ENCODE results near the gene CGB8.
"Not testable (repeated sequence)": the region's sequence is repeated elsewhere in the genome, so short reads cannot be mapped to it uniquely, and the experiment has no call there.

Gene CGB8

DNA sequence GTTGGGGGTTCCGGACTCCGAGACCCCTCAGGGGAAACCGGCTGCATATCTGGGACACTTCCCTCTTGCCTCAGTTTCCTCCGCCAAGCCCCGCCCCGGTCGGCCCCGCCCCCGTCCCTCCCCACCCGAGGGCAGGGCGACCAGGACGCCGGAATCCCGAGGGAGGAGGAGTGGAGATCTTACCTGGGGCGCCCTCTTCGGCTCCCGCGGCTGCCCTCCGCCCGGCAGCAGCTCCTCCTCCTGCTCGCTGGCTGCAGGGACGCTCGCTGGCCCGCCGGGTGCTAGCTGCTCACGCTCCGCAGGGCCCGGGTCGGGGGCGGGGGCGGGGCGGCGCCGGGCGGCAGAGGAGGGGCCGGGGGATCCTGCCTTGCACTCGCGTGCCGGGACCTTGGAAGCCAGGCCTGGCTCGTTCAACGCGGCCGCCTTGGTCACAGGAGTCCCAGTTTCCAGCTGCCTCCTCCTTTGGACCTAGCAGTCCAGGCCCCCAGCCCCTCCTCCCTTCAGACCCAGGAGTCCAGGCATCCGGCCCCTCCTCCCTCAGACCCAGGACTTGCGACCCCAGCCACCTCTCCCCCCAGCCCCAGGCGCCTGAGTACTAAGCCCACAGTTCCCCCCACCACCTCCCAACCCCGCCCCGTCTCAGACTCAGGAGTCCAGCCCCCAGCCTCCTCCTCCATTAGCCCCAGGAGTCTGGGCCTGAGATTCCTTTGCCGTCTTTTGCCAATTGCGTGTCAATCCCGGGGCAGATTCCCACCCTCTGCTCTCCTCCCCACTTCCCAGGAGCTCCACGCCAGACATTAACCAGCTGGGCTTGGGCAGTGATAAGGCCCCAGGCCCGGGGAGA lies 16.1 kb upstream of the CGB8 start, which contains the start of gene NTF4:
NTF4 (minus strand) TSS at position 51 of the 844 bp plus-strand sequence. CDS start 2,821 bp downstream, outside the sequence.
- no peak for FAIRE-seq

DNA sequence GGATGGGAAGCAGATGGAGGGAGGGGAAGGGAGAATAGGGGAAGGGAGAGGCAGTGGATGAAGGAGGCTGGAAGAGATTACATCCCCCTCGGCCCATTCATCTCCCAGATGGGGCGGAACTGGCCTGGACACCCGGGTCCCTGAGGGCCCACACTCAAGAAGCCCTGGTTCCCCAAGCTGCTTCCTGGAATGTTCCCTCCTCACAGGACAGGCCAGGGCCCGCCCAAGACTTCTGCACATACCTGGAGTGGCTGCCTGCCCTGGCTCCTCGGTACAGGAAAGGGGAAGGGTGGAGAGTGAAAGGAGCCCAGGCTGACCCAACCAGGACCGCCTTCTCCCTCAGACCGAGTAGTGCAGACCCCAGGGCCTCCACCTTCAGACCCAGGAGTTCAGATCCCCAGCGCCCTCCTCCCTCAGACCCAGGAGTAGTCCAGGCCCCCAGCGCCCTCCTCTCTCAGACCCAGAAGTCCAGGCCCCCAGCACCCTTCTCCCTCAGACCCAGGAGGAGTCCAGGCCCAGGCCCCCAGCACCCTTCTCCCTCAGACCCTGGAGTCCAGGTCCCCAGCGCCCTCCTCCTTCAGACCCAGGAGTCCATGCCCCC lies 15.2 kb upstream of the CGB8 start:
- no peak for FAIRE-seq

DNA sequence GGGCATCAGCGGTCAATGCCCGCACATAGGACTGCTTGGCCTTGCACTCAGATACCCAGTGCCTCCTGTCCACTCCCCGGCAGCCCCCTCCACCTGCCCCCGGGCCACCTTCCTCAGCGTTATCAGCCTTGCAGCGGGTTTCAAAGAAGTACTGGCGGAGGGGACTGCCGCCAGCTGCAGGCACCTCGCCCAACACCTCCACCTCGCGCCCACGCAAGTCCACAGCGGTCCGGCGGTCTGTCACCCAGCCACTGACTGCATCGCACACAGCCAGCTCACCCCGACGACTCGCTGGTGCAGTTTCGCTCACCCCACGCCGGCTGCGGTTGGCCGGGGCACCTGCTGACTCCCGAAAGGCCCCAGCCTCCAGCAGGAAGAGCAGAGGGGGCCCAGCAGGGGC lies 12.5 kb upstream of the CGB8 start:
- FAIRE-seq: no peak

DNA sequence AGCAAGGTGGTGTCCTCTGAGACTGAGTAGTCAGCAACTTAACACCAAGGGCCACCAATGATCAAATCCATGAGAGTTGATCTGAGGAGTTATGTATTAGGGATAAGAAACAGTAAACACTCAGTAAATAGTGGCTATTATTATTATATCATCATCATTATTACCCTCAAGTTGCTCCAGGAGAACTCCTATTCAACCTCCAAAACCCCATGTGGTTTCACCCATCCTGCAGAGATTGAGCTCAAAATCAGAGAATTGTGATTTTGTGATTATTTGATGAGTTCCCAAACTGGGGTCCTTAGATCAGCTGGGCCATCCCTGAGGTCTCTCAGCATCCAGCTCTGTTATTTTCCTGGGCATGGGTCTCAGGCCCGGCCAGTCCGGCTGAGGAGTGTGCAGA lies 12.1 kb upstream of the CGB8 start:
- no peak for FAIRE-seq

DNA sequence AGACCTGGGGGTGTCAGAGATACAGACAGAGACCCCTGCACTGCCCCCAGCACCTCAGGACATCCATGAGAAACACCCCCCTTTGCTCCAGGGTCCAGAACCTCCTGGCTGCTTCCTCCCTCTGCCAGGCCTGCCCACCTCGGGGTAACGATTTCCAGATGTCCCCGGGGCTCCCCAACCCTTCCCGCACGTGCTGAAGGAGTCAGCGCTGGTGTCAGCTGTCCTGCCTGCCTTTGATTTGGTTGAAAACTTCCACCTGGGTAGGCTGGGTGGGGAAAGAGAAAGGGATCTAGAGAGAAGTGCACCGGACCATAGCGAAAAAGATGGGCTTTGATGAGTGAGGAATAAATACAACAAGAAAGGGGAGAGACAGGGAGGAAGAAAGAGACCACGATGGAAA lies 10.1 kb upstream of the CGB8 start:
- FAIRE-seq: no peak

DNA sequence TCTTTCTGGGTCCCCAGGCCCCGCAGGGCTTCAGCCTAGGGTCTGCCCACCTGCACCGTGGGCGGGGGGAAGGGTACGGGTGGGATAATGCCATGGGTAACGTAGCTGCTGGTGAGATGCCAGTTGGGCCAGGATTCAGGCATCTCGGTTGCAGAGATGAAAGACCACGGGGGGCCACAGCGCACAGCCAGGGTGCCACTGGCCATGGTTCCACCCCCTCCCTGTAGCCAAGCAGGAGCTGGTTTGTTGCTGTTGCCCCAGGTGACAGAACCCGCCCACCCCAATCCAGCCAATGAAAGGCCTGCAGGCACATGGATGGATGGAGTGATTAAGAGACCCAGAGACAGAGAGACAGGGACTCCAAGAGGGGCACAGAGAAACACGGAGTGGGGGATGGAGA lies 9.7 kb upstream of the CGB8 start:
- no peak for FAIRE-seq

DNA sequence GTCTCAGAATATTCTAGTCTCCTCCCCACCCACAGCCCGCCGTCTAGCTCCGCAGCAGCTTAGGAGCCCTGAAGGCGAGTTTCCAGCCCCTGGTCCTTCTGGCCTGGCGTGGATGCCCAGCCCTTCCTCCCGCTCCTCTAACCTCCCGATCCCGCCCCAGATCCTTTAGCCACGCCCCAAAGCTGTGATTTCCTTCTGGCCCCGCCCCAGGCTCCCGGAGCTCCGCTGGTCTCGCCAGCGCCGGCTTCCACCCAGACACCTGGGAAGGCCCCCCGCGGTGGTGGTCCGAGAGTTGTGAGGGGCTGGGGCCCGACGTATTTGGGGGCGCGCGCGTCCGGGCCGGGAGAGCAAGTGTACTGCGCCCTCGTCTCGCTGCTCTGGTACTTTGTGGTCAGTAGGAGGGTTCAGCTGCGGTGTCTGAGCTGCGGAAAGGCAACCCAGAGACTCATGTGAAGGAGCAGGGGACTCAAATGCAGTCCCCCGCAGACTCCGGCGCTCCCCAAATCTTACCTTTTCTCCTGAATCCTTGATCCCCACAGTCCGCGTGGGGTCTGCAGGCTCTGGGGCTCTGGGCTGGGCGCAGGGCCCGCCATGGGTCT lies 8.8 kb upstream of the CGB8 start, which contains the start of gene CGB7:
CGB7 (minus strand) TSS at position 114 of the 599 bp plus-strand sequence. CDS start 2,374 bp downstream, outside the sequence.
- FAIRE-seq: no peak

DNA sequence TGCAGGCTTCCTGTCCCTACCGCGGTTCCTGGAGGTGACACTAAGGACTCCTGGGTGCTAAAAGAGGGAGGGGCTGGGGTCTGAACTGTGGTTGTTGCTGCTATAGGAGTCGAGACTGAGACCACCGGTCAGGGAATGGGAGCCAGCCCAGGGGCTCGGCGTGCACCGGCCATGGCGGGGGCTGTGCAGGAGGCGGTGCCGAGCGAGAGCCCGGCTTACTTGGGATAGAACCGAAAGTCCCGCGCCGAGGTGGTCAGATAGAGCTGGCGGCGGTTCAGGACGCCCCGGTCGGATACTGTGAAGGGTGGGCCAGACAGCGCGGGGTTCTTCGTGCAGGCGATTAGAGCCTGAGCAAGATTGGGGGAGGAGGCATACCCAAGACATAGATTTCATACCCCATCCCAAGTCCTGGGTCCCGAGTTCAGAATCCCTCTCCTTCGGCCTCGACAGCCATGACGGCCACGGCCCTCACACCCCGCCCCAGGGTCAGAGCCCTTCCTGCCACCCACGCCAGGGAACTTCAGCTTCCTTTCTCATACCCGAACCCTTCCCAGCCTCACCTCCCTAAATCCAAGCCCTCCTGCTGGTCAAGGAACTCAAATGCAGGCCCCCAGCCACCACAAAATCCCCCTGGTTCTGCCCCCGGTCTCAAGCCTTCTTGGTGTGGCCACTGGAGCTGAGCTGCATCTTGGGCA lies 8.1 kb upstream of the CGB8 start:
- not testable (repeated sequence) for FAIRE-seq

DNA sequence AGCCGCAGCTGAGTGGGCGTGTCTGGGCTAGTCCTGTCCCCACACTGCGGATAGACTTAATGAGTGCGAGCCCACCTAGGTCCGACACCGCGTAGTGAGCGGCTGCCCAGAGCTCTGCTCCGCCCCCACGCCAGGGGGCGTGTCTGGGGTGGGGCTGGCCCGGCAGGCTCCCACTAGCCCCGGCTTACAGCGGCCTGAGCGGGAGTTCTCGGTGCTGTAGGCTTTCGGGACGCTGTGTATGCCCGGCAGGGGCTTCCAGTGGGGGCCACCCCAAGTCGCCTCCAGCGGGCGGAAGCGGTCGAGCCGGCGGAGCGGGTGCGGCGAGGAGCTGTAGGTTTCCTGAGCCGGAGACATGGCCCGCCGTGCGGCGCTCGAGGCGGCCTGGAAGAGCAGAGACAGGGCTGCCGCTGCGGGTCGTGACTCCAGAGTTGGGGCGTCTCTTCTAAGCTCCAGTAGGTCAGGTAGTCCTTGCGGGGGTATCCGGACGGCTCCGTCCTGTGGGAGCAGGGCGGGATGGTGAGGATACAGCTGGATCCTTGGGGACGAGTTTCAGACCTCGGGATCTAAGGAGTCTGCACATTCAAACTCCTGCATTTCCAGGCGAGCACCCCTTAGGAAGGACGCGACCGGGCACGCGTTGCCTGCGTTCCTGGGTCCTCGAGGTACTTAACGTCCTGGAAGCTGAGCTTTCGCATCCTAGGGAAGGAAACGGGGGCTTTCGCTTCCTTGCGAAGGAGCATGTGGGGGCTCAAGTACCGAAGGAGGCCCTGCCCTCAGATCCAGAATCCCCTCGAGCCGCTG lies 7.4 kb upstream of the CGB8 start:
- no peak for FAIRE-seq

DNA sequence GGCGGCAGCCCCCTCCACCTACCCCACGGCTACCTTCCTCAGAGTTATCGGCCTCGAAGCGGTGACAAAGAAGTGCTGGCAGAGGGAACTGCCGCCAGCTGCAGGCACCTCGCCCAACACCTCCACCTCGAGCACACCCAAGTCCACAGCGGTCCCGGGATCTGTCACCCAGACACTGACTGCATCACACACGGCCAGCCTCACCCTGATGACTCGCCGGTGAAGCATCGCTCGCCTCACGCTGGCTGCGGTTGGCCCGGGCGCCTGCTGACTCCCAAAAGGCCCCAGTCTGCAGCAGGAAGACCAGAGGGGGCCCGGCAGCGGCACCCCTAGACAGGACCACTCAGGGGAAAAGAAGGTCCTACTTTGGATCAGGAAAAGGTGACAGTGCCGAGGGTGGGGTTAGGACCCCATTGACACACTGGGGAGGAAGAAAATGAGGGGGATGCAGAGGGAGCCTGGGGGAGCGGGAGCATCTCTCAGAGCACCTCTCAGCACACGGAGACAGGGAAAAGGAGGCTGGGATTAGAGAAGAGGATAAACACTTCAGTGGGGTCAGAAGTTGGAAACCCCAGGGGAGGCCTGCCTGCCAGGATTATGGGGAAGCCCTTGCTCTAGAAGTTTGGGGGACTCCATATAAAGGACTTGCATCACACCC lies 1.6 kb upstream of the CGB8 start:
- not testable (repeated sequence) for FAIRE-seq

DNA sequence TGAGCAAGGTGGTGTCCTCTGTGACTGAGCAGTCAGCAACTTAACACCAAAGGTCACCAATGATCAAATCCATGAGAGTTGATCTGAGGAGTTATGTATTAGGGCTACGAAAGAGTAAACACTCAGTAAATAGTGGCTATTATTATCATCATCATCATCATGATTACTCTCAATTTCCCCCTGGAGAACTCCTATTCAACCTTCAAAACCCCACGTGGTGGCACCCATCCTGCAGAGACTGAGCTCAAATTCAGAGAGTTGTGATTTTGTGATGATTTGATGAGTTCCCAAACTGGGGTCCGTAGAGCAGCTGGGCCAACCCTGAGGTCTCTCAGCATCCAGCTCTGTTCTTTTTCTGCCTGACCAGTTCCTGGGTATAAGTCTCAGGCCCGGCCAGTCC lies 923 bp upstream of the CGB8 start:
- not testable (repeated sequence) for FAIRE-seq

DNA sequence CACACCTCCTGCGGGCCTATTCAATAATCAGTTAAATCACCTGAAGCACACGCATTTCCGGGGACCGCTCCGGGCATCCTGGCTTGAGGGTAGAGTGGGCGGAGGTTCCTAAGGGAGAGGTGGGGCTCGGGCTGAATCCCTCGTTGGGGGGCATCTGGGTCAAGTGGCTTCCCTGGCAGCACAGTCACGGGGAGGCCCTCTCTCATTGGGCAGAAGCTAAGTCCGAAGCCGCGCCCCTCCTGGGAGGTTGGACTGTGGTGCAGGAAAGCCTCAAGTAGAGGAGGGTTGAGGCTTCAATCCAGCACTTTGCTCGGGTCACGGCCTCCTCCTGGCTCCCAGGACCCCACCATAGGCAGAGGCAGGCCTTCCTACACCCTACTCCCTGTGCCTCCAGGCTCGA lies 5.4 kb downstream of the CGB8 start, which contains the start of gene CGB5:
CGB5 (plus strand) TSS at position 301 of the 400 bp plus-strand sequence. CDS start 362 bp downstream, outside the sequence.
- not testable (repeated sequence) for FAIRE-seq

DNA sequence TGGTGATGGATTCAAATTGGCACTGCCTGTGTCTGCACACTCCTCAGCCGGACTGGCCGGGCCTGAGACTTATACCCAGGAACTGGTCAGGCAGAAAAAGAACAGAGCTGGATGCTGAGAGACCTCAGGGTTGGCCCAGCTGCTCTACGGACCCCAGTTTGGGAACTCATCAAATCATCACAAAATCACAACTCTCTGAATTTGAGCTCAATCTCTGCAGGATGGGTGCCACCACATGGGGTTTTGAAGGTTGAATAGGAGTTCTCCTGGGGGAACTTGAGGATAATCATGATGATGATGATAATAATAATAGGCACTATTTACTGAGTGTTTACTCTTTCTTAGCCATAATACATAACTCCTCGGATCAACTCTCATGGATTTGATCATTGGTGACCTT lies 6.2 kb downstream of the CGB8 start:
- FAIRE-seq: not testable (repeated sequence)

DNA sequence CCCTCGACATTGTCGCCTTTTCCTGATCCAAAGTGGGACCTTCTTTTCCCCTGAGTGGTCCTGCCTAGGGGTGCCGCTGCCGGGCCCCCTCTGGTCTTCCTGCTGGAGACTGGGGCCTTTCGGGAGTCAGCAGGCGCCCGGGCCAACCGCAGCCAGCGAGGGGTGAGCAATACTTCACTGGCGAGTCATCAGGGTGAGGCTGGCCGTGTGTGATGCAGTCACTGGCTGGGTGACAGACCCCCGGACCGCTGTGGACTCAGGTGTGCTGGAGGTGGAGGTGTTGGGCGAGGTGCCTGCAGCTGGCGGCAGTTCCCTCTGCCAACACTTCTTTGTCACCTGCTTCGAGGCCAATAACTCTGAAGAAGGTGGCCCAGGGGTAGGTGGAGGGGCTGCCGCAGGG lies 6.7 kb downstream of the CGB8 start:
- no peak for FAIRE-seq

DNA sequence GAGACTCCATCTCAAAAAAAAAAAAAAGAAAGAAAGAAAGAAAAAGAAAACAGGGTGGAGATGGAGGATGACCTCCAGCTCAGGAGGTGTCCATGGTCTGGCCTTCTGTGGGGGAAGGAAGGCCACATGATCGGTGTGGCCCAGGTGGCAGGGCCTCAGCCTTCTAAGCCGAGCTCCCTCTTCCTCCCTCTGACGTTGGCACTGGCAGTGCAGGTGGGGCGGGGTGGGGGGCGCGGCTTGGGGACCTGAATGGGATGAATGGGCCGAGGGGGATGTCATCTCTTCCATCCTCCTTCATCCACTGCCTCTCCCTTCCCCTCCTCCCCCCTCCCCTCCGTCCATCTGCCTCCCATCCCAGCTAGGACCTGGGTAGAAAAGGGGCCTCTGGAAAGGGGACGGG lies 9.2 kb downstream of the CGB8 start:
- not testable (repeated sequence) for FAIRE-seq

DNA sequence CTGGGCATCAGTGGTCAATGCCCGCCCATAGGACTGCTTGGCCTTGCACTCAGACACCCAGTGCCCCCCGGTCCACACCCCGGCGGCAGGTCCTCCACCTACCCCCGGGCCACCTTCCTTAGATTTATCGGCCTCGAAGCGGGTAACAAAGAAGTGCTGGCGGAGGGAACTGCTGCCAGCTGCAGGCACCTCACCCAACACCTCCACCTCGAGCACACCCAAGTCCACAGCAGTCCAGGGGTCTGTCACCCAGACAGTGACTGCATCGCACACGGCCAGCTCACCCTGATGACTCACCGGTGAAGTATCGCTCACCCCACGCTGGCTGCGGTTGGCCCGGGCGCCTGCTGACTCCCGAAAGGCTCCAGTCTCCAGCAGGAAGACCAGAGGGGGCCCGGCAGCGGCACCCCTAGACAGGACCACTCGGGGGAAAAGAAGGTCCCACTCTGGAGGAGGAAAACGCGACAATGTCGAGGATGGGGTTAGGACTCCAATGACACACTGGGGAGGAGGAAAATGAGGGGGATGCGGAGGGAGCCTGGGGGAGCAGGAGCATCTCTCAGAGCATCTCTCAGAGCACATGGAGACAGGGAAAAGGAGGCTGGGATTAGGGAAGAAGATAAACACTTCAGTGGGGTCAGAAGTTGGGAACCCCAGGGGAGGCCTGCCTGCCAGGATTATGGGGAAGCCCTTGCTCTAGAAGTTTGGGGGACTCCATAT lies 10.2 kb downstream of the CGB8 start:
- FAIRE-seq: not testable (repeated sequence)

DNA sequence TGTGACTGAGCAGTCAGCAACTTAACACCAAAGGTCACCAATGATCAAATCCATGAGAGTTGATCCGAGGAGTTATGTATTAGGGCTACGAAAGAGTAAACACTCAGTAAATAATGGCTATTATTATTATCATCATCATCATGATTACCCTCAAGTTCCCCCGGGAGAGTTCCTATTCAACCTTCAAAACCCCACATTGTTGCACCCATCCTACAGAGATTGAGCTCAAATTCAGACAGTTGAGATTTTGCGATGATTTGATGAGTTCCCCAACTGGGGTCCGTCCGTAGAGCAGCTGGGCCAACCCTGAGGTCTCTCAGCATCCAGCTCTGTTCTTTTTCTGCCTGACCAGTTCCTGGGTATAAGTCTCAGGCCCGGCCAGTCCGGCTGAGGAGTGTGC lies 10.8 kb downstream of the CGB8 start:
- not testable (repeated sequence) for FAIRE-seq

DNA sequence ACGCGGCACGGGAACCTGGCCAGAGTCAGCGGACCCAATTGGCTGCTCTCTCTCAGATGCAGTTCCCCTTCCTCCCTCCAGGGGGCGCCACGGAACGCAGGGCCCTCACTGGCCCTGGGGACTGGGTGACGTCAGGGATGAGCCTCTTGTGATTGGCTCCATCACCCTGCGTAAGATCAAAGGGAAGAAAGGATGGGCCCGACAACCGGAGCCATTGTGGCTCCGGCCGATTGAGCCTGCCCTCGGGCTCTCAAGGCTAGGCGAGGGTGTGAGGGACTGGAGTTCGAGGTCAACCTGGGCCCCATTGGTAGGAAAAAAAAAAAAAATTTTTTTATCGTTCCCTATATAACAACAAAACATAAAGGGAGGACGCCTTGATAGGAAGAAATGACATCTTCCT lies 12.1 kb downstream of the CGB8 start, which contains the start of gene CGB1:
CGB1 (minus strand) TSS at position 81 of the 400 bp plus-strand sequence. CDS start 184 bp downstream, outside the sequence.
- not testable (repeated sequence) for FAIRE-seq

DNA sequence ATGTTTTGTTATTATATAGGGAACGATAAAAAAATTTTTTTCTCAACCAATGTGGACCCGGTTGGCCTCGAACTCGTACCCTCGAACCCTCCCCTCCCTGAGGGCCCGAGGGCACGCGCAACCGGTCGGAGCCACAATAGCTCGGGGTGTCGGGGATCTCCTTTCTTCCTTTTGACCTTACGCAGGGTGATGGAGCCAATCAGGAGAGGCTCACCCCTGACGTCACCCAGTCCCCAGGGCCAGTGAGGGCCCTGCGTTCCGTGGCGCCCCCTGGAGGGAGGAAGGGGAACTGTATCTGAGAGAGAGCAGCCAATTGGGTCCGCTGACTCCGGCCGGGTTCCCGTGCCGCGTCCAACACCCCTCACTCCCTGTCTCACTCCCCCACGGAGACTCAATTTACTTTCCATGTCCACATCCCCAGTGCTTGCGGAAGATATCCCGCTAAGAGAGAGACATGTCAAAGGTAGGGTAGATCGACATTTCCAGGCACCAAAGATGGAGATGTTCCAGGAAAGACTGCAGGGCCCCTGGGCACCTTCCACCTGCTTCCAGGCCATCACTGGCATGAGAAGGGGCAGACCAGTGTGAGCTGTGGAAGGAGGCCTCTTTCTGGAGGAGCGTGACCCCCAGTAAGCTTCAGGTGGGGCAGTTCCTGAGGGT lies 17.1 kb downstream of the CGB8 start, which contains the start of gene CGB2:
CGB2 (plus strand) TSS at position 249 of the 660 bp plus-strand sequence; CDS start at position 455, 206 bp downstream.
- not testable (repeated sequence) for FAIRE-seq

DNA sequence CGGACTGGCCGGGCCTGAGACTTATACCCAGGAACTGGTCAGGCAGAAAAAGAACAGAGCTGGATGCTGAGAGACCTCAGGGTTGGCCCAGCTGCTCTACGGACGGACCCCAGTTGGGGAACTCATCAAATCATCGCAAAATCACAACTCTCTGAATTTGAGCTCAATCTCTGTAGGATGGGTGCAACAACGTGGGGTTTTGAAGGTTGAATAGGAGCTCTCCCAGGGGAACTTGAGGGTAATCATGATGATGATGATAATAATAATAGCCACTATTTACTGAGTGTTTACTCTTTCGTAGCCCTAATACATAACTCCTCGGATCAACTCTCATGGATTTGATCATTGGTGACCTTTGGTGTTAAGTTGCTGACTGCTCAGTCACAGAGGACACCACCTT lies 18.6 kb downstream of the CGB8 start:
- not testable (repeated sequence) for FAIRE-seq

All from endometrium (tissue), 2 donors.